ENCODE results near the gene SIRT7. TPM values are rescaled to one million over a fixed set of nuclear protein-coding genes. Genes with fewer than 3 reads are reported as not detected.

SIRT7 gene
- total RNA-seq, 1 experiment from 2014 or later, result 34.9 TPM

GRCh38 chr17:81888988-81889595 lies 28.9 kb downstream of the SIRT7 start:
- no peak for DNase-seq (ENCODE audit: low spot score)

GRCh38 chr17:81888105-81888987 lies 29.6 kb downstream of the SIRT7 start:
- no peak for DNase-seq (ENCODE audit: low spot score)

DNA sequence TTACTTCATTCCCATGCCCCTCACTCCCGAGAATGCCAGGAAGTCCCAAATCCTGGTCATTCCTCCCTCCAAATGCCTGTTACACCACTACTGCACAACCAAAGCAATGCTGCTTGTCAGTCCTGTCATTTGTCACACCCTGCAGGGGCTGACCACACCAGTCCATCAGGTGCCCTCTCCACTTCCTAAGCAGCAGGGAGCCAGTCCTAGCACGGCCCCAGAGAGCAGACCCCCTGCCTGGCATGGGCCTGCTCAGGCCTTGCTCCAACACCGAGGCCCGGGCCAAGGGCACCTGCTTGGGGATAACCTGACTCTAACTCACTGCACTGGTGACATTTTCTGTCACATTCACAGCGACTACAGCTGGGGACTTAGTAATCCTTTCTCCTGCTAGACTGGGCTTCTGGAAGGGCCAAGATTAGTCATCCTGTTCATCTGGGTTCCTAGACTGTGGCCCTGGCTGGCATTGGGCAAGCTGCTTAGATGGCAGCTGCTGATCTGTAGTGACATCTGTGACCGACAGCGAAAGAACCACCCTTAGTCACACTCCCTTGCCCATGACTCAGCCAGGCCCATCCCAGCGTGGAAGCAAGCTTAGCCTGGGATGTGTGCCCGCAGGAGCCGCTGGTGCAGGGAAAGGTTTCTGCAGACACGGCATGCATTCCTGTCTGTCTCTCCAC lies 32.0 kb downstream of the SIRT7 start:
- DNase-seq (ENCODE audit: low spot score), result peak; percentile 94

DNA sequence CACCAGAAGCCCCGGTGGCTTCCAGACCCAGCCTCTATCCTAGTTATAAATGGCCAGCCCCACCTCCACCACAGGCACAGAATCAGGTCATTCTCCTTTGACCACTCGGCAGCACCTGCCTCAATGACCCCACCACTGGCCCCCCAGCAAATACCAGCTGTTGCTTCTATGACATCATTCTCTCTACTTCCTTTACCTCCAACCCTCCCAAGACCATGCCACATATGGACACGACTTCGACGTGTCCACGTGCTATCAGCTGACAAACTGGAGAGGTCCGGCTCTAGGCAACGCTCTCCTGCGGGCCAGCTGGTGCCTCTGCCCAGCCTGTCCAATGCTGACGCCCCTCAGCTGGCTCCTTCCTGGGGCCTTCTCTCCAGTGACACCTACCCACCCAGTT lies 32.5 kb downstream of the SIRT7 start:
- no peak for DNase-seq (ENCODE audit: low spot score)

- DNase-seq (ENCODE audit: low spot score), result no peak
Measured at GRCh38 chr17:81884968-81885367, 33.0 kb downstream of the SIRT7 start.

GRCh38 chr17:81884520-81884919 lies 33.5 kb downstream of the SIRT7 start:
- no peak for DNase-seq (ENCODE audit: low spot score)

DNA sequence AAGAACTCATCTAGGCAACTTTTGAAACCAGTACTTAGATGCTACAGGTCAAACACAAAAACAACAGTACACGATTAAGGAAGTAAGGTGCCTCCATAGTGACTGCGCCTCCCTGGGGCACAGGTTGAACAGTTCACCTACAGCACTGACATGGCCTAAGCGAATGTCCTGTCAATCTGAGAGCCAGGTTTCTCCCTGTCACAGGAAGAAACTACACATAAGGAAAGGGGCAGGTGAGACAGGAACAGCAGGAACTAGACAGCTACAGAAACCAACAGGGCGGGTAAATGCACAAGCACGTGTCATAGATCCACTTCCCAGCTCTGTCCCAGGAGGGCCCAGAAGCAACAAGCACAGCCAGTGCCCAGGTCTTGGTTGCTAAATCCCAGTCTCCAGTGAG lies 38.9 kb downstream of the SIRT7 start:
- DNase-seq (ENCODE audit: low spot score), result no peak

- DNase-seq (ENCODE audit: low spot score), result no peak
Measured at GRCh38 chr17:81878294-81878693, 39.7 kb downstream of the SIRT7 start.

- no peak for DNase-seq (ENCODE audit: low spot score)
Measured at GRCh38 chr17:81877569-81877968, 40.4 kb downstream of the SIRT7 start.

DNA sequence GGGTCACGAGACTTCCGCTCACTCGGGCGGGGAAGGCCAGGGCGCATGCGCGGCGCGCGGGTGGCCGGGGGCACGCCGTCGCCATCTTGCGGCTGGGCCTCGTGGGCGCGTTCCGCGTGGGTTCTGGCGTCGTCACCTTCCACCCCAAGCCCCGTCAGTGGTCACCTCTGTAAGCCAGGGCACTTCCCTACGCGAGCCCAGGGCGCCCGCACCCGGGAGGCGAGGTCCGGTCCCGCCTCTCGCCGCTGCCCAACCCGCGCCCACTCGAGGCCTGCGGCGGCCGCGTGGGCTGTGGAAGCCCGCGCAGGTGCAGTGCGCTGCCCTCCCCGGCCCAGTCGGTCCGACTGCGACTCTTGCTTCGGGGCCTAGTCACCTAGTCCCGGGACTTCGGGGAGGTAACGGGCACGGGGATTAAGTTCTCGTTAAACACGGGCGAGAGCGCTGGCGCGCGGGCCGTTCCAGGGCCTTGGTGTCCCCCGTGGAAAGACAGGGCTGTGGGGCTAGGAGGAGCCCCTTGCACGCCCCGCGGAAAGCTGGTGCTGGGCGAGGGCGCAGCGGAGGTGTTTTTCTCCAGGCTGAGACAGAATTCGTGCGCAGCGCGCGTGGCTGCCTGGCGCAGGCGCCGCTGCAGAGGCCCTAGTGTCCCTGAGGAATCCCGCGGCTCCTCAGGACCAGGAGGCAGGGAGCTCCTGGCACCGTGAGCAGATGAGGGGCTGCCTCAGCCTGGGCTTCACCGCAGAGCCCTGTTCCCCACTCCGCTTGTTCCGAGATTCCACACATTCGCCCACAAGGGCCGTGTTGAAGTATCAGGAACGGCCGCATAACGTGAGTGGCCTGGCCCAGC lies 46.4 kb downstream of the SIRT7 start:
- peak; percentile 80 for DNase-seq (ENCODE audit: low spot score)

GRCh38 chr17:81870981-81871386 lies 47.0 kb downstream of the SIRT7 start, which contains the start of gene ARHGDIA:
TSS of gene ARHGDIA (minus strand) at chr17:81871337. CDS start at chr17:81869930, 1,407 bp downstream.
- DNase-seq (ENCODE audit: low spot score), result no peak

- DNase-seq (ENCODE audit: low spot score), result peak; percentile 55
Measured at GRCh38 chr17:81870131-81870980, 47.6 kb downstream of the SIRT7 start.

GRCh38 chr17:81869221-81870130 lies 48.5 kb downstream of the SIRT7 start:
- no peak for DNase-seq (ENCODE audit: low spot score)

DNA sequence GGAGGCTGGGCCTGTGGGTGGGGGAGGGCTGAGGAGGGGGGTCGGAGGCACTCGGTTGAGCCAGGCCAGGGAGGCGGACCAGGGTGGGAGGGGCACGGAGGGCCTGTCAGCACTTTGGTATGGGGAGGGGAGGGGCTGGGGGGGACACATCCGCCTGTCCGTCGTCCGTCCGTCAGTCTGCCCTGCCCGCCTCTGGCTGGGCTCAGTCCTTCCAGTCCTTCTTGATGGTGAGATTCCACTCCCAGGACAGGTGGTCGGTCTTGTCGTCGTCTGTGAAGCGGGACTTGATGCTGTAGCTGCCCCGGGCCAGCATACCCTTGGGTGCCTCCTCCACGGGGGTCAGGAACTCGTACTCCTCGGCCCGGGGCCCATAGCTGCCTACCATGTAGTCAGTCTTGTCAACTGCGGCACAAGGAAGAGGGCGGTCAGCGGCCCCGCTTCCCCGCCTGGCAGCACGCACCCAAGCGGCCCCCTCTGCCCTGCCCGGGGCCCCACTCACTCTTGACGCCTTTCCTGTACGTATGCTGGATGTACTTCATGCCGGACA lies 49.2 kb downstream of the SIRT7 start:
- peak; percentile 81 for DNase-seq (ENCODE audit: low spot score)

- no peak for DNase-seq (ENCODE audit: low spot score)
Measured at GRCh38 chr17:81867991-81868673, 49.8 kb downstream of the SIRT7 start.

- DNase-seq (ENCODE audit: low spot score), result peak; percentile 48
Measured at GRCh38 chr17:81867170-81867990, 50.6 kb downstream of the SIRT7 start.

DNA sequence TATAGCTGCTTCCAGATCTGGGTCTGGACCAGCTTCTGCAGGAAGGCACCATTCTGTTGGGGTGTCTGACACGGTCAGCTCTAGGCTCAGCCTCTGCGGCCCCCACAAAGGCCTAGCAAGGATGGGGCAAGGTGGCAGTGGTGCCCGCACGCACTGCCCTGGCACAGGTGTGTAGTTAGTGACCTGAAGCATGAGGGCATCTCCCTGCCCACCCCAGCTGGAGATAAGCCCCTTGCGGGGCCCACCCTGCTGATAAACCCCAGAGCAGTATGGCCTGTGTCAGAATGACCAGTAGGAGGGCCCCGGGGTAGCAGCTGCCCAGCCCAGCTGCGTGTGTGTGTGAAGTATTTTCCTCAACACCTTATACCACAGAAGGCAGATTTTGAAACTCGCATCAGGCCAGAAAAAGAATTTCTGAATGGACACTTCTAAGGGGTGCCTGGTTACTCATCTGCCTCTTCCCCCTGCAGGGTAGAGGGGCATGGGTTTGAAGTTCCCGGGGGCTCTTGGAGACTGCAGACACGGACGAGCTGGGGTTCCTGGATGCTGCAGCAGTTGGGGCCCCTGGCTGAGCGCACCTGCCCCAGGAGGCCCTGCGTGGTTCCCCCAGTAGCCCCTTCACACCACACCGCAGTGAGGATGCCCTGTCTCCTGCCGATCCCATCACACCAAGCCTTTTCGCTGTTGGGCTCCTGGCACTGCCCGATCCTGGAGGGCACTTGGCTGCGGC lies 51.4 kb downstream of the SIRT7 start:
- no peak for DNase-seq (ENCODE audit: low spot score)
